ENCODE results near the gene MMP25.

The MMP25 gene

DNA sequence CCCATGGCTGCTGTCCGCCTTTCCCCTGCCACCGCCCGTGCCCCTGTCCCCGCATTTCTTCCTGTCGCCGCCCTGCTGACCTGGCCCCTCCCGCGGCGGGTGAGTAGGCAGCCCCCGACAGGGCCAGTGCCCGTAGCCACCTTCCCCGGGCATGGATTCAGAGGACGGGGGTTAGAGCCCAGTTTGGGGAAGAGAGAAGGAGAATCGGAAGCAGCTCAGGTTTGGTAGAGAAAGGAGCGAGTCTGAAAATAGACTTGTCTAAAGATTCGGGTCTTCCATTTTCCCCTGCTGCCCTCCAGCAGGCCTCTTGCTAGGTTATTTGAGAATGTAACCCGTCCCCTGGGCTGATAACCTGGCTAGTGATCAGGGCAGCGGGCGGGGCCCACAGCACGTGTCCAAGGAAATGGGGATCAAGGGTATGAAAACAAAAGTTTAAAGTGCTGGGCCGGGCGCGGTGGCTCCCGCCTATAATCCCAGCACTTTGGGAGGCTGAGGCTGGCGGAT is 41.5 kb upstream of the MMP25 start:
- no peak overlapping the region for H3K4me3 ChIP-seq (ENCODE audit: low read depth, low read length)
- TF ChIP-seq, protein P1, sequence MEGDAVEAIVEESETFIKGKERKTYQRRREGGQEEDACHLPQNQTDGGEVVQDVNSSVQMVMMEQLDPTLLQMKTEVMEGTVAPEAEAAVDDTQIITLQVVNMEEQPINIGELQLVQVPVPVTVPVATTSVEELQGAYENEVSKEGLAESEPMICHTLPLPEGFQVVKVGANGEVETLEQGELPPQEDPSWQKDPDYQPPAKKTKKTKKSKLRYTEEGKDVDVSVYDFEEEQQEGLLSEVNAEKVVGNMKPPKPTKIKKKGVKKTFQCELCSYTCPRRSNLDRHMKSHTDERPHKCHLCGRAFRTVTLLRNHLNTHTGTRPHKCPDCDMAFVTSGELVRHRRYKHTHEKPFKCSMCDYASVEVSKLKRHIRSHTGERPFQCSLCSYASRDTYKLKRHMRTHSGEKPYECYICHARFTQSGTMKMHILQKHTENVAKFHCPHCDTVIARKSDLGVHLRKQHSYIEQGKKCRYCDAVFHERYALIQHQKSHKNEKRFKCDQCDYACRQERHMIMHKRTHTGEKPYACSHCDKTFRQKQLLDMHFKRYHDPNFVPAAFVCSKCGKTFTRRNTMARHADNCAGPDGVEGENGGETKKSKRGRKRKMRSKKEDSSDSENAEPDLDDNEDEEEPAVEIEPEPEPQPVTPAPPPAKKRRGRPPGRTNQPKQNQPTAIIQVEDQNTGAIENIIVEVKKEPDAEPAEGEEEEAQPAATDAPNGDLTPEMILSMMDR (IDR thresholded peaks at IDR 0.05; ENCODE audit: borderline replicate concordance, insufficient read depth, low read depth, low read length) = no peak

DNA sequence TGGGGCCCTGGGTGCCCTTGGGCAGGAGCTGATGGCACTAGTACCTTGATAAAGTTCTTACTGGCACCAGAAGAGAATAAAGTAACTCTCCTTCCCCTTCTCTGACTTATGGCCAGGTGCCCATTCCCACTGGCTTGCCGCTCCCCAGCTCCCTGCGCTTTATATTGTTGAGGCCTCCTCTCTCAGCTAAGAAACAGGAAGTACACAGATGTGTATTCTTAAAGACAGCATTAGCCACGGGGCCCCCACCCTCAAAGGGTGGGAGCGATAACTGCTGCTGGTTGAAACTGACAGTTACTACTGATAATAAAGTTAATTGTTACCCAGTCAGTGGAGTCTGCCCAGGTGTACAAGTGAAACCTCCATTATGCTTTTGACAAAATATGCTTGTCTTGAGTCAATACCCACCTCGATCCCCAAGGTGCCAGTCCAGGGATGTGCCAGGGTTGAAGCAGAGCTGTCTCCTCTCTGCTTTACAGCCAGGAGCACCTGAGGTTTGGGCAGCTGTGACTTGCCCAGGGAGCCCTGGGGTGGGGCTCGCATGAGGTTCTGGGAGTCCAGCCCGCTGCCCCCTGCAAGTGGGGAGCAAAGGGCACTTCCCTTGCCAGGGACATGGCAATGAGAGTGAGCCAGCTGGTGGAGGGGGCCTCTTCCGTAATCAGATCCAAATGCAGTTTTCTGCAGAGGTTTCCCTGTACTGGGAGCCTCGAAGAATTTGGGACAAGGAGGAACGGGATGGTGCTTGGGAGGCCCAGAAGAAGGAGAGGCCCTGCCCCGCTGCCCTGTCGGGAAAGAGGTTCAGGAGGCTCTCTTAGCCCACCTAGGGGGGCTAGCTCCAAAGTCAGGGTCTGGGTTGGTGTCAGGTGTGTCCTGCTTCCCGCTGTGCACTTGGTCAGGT is 39.1 kb upstream of the MMP25 start:
- H3K4me3 ChIP-seq (ENCODE audit: low read depth, low read length) = no peak overlapping the region
- TF ChIP-seq, protein P1 (IDR thresholded peaks at IDR 0.05; ENCODE audit: borderline replicate concordance, insufficient read depth, low read depth, low read length) = no peak

DNA sequence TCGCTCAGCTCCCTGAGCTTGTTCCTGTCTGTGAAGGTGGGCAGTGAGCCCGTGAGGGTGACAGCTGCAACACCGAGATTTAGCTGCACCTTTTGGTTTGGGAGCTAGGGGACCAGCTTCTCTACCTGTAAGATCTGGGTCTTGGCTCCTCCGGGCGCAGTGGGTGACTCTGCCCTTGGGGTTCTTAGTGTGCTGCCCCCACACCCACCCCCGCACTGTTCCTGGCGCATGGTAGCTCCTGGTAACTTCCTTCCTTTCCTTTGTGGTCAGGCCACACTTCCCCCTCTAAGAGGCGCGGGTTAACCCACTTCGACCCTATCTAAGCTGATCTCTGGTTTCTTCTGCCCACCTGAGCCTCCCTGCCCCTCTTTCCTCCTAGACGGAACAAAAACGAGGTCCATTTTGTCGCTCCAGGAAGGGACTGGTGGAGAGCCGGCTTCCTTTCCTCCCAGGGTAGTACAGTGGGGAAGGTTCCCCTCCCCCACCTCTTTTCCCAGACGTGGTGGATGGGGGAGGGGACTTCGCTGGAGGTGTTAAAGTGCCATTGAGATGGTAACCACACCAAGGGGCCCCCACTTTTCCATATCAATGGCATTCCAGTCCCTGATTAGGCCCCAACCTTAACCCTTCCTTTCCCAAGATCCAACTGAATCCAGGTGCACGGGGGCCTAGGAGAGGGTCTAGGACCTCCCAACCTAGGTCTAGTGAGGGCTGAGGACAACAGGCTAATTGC is 38.2 kb upstream of the MMP25 start:
- TF ChIP-seq, protein P1 (IDR thresholded peaks at IDR 0.05; ENCODE audit: borderline replicate concordance, insufficient read depth, low read depth, low read length) = no peak
- no peak overlapping the region for H3K4me3 ChIP-seq (ENCODE audit: low read depth, low read length)

DNA sequence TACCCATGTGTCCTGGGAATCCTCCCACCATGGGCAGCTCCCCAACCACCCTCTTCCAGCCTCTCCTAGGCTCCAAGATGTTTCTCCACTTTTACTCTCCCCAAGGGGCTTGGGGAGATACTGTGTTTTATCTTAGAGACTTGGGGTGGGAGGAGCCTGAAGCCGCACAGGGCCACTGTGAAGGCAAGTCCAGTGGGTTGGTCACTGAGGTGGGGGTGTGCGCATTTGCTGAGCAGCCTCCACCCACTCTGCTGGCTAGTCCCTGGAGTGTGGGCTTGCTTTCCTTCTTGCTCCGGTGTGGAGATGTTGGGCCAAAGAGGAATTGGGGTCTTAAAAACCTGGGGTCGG is 37.7 kb upstream of the MMP25 start:
- H3K4me3 ChIP-seq (ENCODE audit: low read depth, low read length) = no peak overlapping the region
- TF ChIP-seq, protein P1 (IDR thresholded peaks at IDR 0.05; ENCODE audit: borderline replicate concordance, insufficient read depth, low read depth, low read length) = no peak

DNA sequence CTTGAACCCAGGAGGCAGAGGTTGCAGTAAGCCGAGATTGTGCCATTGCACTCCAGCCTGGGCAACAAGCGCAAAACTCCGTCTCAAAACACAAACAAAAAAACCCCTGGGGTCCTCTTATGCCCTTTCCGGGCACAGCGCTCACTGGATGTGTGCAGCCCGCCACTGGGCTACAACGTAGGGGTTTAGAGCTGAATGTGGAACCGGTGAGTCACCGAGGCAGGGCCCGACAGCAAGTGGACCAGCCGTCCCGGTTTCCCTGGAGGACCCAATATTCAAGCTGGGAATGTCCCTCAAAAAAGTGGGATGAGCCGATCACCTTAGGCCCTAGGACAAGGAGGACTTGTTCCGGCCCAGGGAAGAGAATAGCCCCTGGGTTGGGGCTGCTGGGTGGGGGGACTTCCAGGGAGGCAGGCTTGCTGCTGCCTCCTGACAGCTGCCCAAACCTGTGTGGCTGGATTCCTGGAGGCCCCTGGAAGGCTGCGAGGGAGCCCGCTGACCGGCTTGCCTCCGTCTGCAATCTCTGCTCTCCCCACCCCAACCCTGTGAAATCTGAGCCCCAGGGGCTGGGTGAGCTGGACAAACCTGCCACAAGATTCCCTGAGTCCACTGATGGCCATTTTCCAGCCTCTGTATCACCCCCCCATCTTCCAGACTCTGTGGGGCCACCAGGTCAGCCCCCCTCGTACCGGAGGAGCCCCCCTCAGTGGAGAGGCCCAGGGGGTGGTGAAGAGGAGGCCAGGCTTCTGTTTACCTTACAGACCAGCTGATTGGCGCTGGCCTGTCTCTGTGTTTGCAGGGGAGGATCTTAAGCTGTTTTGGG is 36.6 kb upstream of the MMP25 start:
- H3K4me3 ChIP-seq (ENCODE audit: low read depth, low read length) = no peak overlapping the region
- TF ChIP-seq, protein P1 (IDR thresholded peaks at IDR 0.05; ENCODE audit: borderline replicate concordance, insufficient read depth, low read depth, low read length) = no peak

DNA sequence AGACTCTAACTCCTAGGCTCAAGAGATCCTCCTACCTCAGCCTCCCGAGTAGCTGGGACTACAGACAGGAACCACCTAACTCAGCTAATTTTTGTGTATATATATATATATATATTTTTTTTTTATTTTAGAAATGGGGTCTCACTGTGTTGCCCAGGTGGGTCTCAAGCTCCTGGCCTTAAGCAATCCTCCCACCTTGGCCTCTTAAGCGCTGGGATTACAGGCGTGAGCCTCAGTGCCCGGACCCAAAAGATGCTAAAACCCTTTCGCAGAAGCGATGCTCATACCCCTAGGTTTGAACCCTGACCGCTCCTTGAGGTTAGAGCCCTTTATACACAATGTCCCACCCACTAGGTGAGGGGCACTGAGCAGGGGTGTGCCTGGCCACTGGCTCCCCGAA is 35.9 kb upstream of the MMP25 start:
- TF ChIP-seq, protein P1 (IDR thresholded peaks at IDR 0.05; ENCODE audit: borderline replicate concordance, insufficient read depth, low read depth, low read length) = no peak
- no peak overlapping the region for H3K4me3 ChIP-seq (ENCODE audit: low read depth, low read length)

Data from GM12875 (cell line).